SJCRH30 (cell line): ENCODE results near the gene JARID2. TPM values are rescaled to one million over a fixed set of nuclear protein-coding genes. Genes with fewer than 3 reads are reported as not detected.

ENCODE experiments used
- DNase-seq, 2 experiments: peaks; one replicate each; pipeline ENCODE4 v3.0.0-alpha.2; 2015 to 2020
- H3K27ac ChIP-seq: fragments of 250-450 bp; sonication (Bioruptor Pico); 2 replicates; pipeline ENCODE4 v1.5.1; 2020; ENCODE audit warnings: mild to moderate bottlenecking, moderate library complexity
- H3K27me3 ChIP-seq: fragments of 250-450 bp; sonication (Bioruptor Pico); 2 replicates; pipeline ENCODE4 v1.5.1; 2020; ENCODE audit warnings: mild to moderate bottlenecking, moderate library complexity
- H3K36me3 ChIP-seq: fragments of 250-450 bp; sonication (Bioruptor Pico); 2 replicates; pipeline ENCODE4 v1.5.1; 2020; ENCODE audit warnings: mild to moderate bottlenecking, moderate library complexity
- H3K4me1 ChIP-seq: fragments of 250-450 bp; sonication (Bioruptor Pico); 2 replicates; pipeline ENCODE4 v1.5.1; 2020; ENCODE audit warnings: mild to moderate bottlenecking, moderate library complexity
- H3K4me3 ChIP-seq: fragments of 250-450 bp; sonication (Bioruptor Pico); 2 replicates; pipeline ENCODE4 v1.5.1; 2020; ENCODE audit warnings: mild to moderate bottlenecking, moderate library complexity
- H3K9me3 ChIP-seq: fragments of 250-450 bp; sonication (Bioruptor Pico); replicated peaks from 2 replicates; pipeline ENCODE4 v1.5.1; 2020; ENCODE audit warnings: mild to moderate bottlenecking, moderate library complexity
- total RNA-seq: library from RNA; depleted of rRNA; stranded (reverse); fragments of >200 nt; shearing (Covaris generic); gene quantifications from 2 replicates; pipeline ENCODE4 v1.2.3, GENCODE V29; 2014

Gene JARID2
- total RNA-seq, 1 experiment from 2014 or later, result 18.5 TPM

DNA sequence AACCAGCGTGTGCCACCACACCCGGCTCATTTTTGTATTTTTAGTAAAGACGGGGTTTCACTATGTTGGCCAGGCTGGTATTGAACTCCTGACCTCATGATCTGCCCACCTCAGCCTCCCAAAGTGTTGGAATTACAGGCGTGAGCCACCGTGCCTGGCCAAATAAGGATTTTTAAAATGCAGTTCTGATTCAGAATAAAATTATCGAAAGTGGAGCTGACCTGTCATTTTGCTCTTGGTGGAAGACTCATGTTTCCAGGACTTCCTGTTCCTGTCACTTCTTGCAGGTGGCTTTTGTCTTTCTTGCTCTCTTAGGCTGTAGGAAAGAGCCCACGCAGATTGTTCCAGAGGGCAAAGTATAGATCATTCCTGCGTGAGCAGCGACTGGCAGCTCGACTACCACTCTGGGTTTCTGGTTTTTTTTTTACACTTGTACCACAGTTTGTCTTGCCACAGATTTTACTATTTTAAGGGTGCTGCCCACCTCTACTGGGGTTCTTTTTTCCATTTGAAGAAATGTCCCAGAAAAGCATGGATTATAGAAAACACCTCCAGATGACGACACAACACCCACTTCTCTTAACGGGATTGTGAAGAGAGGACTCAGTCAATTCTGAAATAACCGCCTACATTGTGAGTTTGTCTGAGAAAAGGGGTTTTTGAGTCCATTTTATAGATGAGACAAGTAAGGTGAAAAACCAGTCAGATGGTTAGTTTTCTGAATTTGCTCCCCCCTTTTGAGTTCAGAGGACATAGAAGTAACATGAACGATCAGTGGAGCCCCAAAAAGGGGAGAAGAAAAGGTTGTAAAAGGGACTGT is 7.5 kb downstream of the JARID2 start:
- no peak for DNase-seq
- no peaks in the 10 kb centered on the region for H3K36me3 ChIP-seq
- H3K4me3 ChIP-seq, result no peak overlapping the region
- no peaks in the 10 kb centered on the region for H3K27me3 ChIP-seq
- H3K27ac ChIP-seq, result no peak overlapping the region
- H3K4me1 ChIP-seq, result peaks cover 40% of the 10 kb centered on the region
- H3K9me3 ChIP-seq, result no peaks in the 10 kb centered on the region

DNA sequence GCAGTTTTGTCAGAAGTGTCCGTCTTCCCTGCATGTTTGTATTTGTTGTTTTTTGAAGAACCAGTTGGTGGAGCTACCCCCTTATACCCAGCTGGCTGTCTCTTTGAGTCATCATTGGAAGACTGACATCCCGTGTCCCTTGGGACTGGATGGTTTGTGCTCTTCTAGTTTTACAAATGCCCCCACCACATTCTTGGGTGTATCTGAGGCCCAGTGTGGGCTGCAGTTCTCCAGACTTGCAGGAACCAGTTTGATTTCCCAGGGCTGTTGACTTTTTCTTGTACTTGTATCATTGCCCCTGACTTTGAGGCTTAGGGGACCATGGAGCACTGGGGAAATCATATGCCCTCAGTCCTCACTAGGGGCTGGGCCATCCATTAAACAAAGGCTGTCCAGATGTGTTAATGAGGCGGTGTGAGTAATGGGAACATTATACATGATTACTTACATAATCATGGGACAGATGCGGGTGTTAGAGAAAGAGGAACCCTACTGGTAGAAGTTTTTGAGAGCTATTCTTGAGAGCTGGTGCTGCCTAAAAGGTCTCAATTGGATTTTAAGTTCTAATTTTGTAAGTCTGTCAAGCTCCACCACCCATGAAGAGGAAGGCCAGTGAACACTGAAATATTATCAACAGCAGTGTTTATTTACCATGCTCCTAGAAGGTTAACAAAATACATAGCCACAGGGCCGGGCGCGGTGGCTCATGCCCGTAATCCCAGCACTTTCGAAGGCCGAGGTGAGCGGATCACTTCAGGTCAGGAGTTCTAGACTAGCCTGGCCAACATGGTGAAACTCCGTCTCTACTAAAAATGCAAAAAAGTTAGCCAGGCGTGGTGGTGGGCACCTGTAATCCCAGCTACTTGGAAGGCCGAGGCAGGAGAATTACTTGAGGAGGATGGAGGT is 8.5 kb downstream of the JARID2 start:
- H3K27ac ChIP-seq, result no peak overlapping the region

DNA sequence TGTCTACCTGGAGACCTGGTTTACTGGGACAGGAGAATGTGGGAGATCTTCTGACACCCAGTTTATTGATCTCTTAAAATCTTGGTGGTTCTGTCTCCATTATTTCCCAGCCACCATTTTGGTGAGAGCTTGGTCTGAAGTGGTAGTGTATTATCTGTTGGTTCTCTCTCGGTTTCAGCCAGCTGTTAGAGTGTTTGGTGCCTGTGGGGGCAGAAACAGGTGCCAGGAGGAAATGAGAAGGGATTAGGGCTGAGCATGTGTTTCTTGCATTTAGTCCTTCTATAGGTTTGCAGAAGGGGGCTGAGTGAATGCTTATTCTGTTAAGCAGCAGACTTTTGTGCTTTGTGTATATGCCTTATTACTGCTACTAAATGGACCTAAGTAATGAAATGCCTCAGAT is 9.6 kb downstream of the JARID2 start:
- Histone ChIP-seq H3K9me3 (no peaks in the 10 kb centered on the region), H3K4me1 (peaks cover 56% of the 10 kb centered on the region), H3K4me3 (no peak overlapping the region), H3K27me3 (no peaks in the 10 kb centered on the region), H3K27ac (peak overlapping the region; percentile 75), H3K36me3 (no peaks in the 10 kb centered on the region)
- peak; percentile 72 to 88 for DNase-seq

More for the DNA sequence above, 8.5 kb downstream of the JARID2 start:
- no peaks in the 10 kb centered on the region for H3K9me3 ChIP-seq
- no peaks in the 10 kb centered on the region for H3K27me3 ChIP-seq
- no peak for DNase-seq
- H3K36me3 ChIP-seq, result no peaks in the 10 kb centered on the region
- H3K4me1 ChIP-seq, result peaks cover 50% of the 10 kb centered on the region
- no peak overlapping the region for H3K4me3 ChIP-seq

- Histone ChIP-seq H3K4me1 (peaks cover 61% of the 10 kb centered on the region), H3K27ac (peak overlapping the region; percentile 75), H3K36me3 (no peaks in the 10 kb centered on the region), H3K4me3 (no peak overlapping the region), H3K9me3 (no peaks in the 10 kb centered on the region), H3K27me3 (no peaks in the 10 kb centered on the region)
- no peak for DNase-seq
These were observed 10.1 kb downstream of the JARID2 start for GRCh38 chr6:15255909-15256395.

GRCh38 chr6:15256538-15257271 is 10.8 kb downstream of the JARID2 start:
- peak; percentile 38 to 66 for DNase-seq
- Histone ChIP-seq H3K4me3 (no peak overlapping the region), H3K36me3 (no peaks in the 10 kb centered on the region), H3K4me1 (peaks cover 62% of the 10 kb centered on the region), H3K27ac (peak overlapping the region; percentile 75), H3K9me3 (no peaks in the 10 kb centered on the region), H3K27me3 (no peaks in the 10 kb centered on the region)

DNA sequence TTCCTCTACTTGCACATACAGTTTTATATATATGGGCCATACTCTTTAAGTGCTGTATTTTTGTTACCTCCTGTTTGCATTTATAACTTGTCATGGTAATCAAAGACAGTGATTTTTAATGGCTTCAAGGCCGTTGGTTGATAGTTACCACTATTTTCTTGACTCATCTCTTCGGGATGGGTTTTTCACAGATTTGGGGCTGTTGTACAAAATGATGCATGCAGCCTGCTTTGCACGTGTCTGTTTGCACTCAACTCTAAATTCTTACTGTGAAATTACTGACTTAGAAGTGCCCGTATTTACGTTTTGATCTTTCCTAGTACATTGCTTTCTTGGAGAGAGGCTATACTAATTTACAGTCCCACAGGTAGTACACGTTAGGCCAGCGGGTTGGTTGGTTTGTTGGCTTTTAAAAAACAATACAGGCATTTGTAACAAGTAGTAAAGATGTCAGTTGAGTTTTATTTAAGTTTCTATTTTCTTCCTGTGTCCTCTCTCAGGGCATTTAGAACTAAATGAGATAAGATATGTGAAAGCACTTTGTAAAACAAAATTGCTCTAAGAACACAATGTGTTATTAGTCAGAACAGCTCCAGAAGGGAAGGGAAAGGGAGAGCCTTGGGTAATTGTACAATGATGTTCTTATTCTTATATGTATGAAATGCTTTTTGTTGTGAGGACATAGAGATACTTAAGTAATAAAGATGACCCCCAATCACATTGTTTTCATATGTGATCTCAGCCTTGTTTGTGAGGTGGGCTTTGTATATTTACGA is 11.7 kb downstream of the JARID2 start:
- Histone ChIP-seq H3K36me3 (no peaks in the 10 kb centered on the region), H3K4me1 (peaks cover 62% of the 10 kb centered on the region), H3K9me3 (no peaks in the 10 kb centered on the region), H3K4me3 (no peak overlapping the region), H3K27ac (peak overlapping the region; percentile 75), H3K27me3 (no peaks in the 10 kb centered on the region)
- DNase-seq, result no peak

DNA sequence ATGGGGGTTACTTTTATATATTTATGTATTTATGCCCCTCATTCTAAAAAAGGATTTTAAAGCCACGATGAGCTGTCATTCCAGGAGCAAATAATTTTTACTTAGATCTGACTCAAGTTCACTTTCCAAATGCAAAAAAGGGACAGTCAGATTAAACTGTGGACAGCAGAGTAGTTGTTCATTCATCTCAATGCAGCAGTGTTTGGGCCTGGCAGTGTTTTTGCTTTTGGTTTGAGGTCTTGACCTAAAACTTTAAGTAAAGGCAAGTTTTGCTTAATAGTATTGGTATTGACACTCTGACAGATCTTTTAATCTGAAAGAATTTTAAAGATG is 13.9 kb downstream of the JARID2 start:
- no peaks in the 10 kb centered on the region for H3K27me3 ChIP-seq
- peaks cover 77% of the 10 kb centered on the region for H3K4me1 ChIP-seq
- H3K27ac ChIP-seq, result peak overlapping the region; percentile 70
- no peaks in the 10 kb centered on the region for H3K36me3 ChIP-seq
- no peak for DNase-seq
- no peak overlapping the region for H3K4me3 ChIP-seq
- no peaks in the 10 kb centered on the region for H3K9me3 ChIP-seq

- peak overlapping the region; percentile 70 for H3K27ac ChIP-seq
- H3K27me3 ChIP-seq, result no peaks in the 10 kb centered on the region
- no peaks in the 10 kb centered on the region for H3K9me3 ChIP-seq
- DNase-seq, result peak in 1 of 2 experiments; percentile 60
- H3K36me3 ChIP-seq, result no peaks in the 10 kb centered on the region
- no peak overlapping the region for H3K4me3 ChIP-seq
- H3K4me1 ChIP-seq, result peaks cover 75% of the 10 kb centered on the region
These were observed 14.4 kb downstream of the JARID2 start for GRCh38 chr6:15260099-15260821.

GRCh38 chr6:15263780-15264374 is 18.0 kb downstream of the JARID2 start:
- H3K4me3 ChIP-seq, result no peak overlapping the region
- no peak for DNase-seq
- no peaks in the 10 kb centered on the region for H3K9me3 ChIP-seq
- H3K27me3 ChIP-seq, result no peaks in the 10 kb centered on the region
- H3K36me3 ChIP-seq, result no peaks in the 10 kb centered on the region
- peaks cover 54% of the 10 kb centered on the region for H3K4me1 ChIP-seq
- peak overlapping the region; percentile 69 for H3K27ac ChIP-seq

DNA sequence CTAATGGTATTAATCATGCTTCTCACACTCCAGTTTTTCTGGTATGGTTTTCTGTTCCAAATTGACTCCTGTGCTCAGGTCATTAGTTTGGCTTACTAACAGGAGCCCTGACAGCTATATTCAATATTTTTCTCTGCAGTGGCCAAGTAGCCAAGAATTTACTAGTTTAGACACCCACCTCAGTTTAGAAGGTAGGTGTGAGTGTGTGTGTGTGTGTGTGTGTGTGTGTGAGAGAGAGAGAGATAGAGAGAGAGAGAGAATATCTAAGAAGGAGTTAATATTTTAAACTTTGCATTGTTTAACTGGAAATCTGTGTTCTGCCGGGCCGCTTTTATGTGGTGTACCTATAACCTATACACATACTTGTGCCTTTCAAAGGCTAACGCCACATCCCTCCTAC is 18.5 kb downstream of the JARID2 start:
- H3K4me3 ChIP-seq, result no peak overlapping the region
- DNase-seq, result no peak
- H3K27me3 ChIP-seq, result no peaks in the 10 kb centered on the region
- H3K4me1 ChIP-seq, result peaks cover 48% of the 10 kb centered on the region
- no peaks in the 10 kb centered on the region for H3K9me3 ChIP-seq
- peak overlapping the region; percentile 69 for H3K27ac ChIP-seq
- H3K36me3 ChIP-seq, result no peaks in the 10 kb centered on the region

GRCh38 chr6:15264902-15265761 is 19.3 kb downstream of the JARID2 start:
- Histone ChIP-seq H3K4me1 (peaks cover 41% of the 10 kb centered on the region), H3K9me3 (no peaks in the 10 kb centered on the region), H3K36me3 (no peaks in the 10 kb centered on the region), H3K27ac (peak overlapping the region; percentile 69), H3K27me3 (no peaks in the 10 kb centered on the region), H3K4me3 (no peak overlapping the region)
- DNase-seq, result peak; percentile 69 to 84

GRCh38 chr6:15265787-15266186 is 19.9 kb downstream of the JARID2 start:
- Histone ChIP-seq H3K36me3 (no peaks in the 10 kb centered on the region), H3K4me1 (peaks cover 35% of the 10 kb centered on the region), H3K4me3 (no peak overlapping the region), H3K27ac (peak overlapping the region; percentile 69), H3K27me3 (no peaks in the 10 kb centered on the region), H3K9me3 (no peaks in the 10 kb centered on the region)
- no peak for DNase-seq
